Esophagus muscularis mucosa (tissue), 4 donors: Measurements from ENCODE around the gene CYB5R3. TPM values are rescaled to one million over a fixed set of nuclear protein-coding genes. Genes with fewer than 3 reads are reported as not detected.

Experiments
- DNase-seq: peaks from one replicate; pipeline ENCODE4 v3.0.0-alpha.2; 2017; ENCODE audit errors: extremely low spot score
- H3K27ac ChIP-seq, 4 donors: fragments of 200-600 bp; sonication (generic); replicated peaks in 1 of 4; 1 replicate in 3 of 4; 2 replicates in 1 of 4; pipeline ENCODE4 v1.5.1; 2016 to 2019; ENCODE audit warnings: mild to moderate bottlenecking in 1 of 4
- H3K27me3 ChIP-seq, 4 donors: fragments of 200-600 bp; sonication (generic); one replicate each; pipeline versions ENCODE4 v1.5.1 to v1.6.0; 2016 to 2019
- H3K36me3 ChIP-seq, 4 donors: fragments of 200-600 bp; sonication (generic); one replicate each; pipeline ENCODE4 v1.5.1; 2016 to 2019
- H3K4me1 ChIP-seq, 4 donors: fragments of 200-600 bp; sonication (generic); one replicate each; pipeline ENCODE4 v1.5.1; 2016 to 2019
- H3K4me3 ChIP-seq, 4 donors: fragments of 200-600 bp; sonication (generic); 1 replicate in 2 of 4; 2 replicates in 2 of 4; pipeline ENCODE4 v1.5.1; 2016 to 2019; ENCODE audit warnings: mild to moderate bottlenecking in 4 of 4, moderate library complexity in 1 of 4
- H3K9me3 ChIP-seq, 4 donors: fragments of 200-600 bp; sonication (generic); 1 replicate in 3 of 4; 2 replicates in 1 of 4; pipeline ENCODE4 v1.5.1; 2016 to 2019
- EP300 ChIP-seq: sonication (generic); formaldehyde crosslinking; IDR thresholded peaks from one replicate; pipeline ENCODE4 v1.6.1; 2017; ENCODE audit warnings: antibody characterized with exemption
- POLR2A ChIP-seq: fragments of 450-650 bp; IDR thresholded peaks from one replicate; pipeline ENCODE4 v1.6.1; 2017; ENCODE audit warnings: antibody characterized with exemption, moderate library complexity, mild to moderate bottlenecking, low read depth
- POLR2AphosphoS5 ChIP-seq, 2 donors: sonication (generic); formaldehyde crosslinking; IDR thresholded peaks; one replicate each; pipeline ENCODE4 v1.6.1; 2017; ENCODE audit warnings: antibody characterized with exemption in 2 of 2
- WGBS: methylation state at CpG from one replicate; pipeline ENCODE4 v1.1.5; 2018; 5-methylcytosine and 5-hydroxymethylcytosine counted together
- intact Hi-C: fragments of 100-400 bp; cut with DNase I; formaldehyde crosslinking; loops from one replicate; pipeline ENCODE4 v1.15.1; 2023
- total RNA-seq, 4 donors: library from RNA; depleted of rRNA; stranded (reverse); fragments of >200 nt; gene quantifications; one replicate each; pipeline versions ENCODE4 v1.1.0 to v1.2.1, GENCODE V29; 2016
- TF ChIP-seq, protein P1 (sequence below), 3 experiments: fragments of 200-600 bp in 2 of 3; fragments of 450-650 bp in 1 of 3; sonication (generic) in 2 of 3; IDR thresholded peaks; one replicate each; pipeline ENCODE4 v1.5.1; 2017 to 2019; ENCODE audit warnings: antibody characterized with exemption in 3 of 3, mild to moderate bottlenecking in 2 of 3, moderate library complexity in 1 of 3

CYB5R3 gene
- total RNA-seq, 4 donors from 2014 or later: 154 to 287 (median 221) TPM

DNA sequence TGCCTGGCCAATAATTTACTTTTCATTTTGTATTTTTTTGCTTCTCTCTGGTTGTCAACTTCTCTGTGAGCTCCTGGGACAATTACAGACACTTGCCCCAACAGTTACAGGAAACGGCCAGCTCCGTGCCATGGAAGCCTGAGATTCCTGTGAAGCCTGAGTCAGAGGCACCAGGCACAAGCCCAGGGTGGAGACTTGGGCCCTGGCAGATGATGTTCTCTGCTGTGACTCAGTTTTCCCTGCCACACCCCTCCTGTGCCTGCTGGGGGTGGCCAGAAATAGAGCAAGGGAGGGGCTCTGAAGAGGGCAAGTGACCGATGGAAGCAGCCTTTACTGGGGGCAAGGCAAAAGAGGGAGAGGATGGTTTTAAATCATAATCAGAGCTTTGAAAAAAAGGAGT lies 13.7 kb downstream of the CYB5R3 start:
- 19% methylated on average over 3 of the region's 3 CpGs for WGBS
- Histone ChIP-seq H3K36me3 (peaks cover 33 to 69% (median 65%) of the 10 kb centered on the region in 4 donors), H3K9me3 (no peaks in the 10 kb centered on the region)

DNA sequence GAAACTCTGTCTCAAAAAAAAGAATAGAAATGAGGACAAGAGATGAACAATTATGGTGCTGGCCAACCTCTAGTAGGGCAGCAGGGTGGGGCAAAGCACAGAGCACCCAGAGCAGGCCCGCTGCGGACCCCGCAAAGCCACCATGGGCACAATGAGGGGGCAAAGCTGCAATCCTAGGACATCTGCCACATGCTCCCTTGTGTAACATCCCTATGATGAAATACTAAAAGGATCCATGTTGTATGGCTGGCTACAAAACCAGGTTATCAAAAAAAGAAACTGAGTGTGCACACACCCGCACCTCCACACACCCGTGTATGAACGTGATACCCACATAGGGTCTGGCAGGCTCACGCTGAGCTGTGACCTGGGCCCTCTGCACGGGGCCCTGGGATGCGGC lies 16.2 kb downstream of the CYB5R3 start:
- peaks cover 57 to 94% (median 90%) of the 10 kb centered on the region in 4 donors for H3K36me3 ChIP-seq
- H3K4me3 ChIP-seq: no peak overlapping the region
- intact Hi-C loops: no loop called here
- H3K4me1 ChIP-seq: peaks cover 28 to 50% (median 41%) of the 10 kb centered on the region in 4 donors
- no peak for DNase-seq
- no peak for TF ChIP-seq POLR2A
- no peak for TF ChIP-seq EP300
- TF ChIP-seq POLR2AphosphoS5 (IDR thresholded peaks at IDR 0.05): no peak
- TF ChIP-seq, protein P1, sequence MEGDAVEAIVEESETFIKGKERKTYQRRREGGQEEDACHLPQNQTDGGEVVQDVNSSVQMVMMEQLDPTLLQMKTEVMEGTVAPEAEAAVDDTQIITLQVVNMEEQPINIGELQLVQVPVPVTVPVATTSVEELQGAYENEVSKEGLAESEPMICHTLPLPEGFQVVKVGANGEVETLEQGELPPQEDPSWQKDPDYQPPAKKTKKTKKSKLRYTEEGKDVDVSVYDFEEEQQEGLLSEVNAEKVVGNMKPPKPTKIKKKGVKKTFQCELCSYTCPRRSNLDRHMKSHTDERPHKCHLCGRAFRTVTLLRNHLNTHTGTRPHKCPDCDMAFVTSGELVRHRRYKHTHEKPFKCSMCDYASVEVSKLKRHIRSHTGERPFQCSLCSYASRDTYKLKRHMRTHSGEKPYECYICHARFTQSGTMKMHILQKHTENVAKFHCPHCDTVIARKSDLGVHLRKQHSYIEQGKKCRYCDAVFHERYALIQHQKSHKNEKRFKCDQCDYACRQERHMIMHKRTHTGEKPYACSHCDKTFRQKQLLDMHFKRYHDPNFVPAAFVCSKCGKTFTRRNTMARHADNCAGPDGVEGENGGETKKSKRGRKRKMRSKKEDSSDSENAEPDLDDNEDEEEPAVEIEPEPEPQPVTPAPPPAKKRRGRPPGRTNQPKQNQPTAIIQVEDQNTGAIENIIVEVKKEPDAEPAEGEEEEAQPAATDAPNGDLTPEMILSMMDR (IDR thresholded peaks at IDR 0.05): no peak
- H3K9me3 ChIP-seq: no peaks in the 10 kb centered on the region
- 90% methylated on average over 9 of the region's 9 CpGs for WGBS
- peak overlapping the region in 2 of 4 donors; percentile 14 to 86 for H3K27ac ChIP-seq
- no peaks in the 10 kb centered on the region for H3K27me3 ChIP-seq

More for the DNA sequence above, 13.7 kb downstream of the CYB5R3 start:
- H3K4me3 ChIP-seq: no peak overlapping the region
- no peak for DNase-seq
- TF ChIP-seq POLR2AphosphoS5 (IDR thresholded peaks at IDR 0.05) (peak; percentile 89 to 94), POLR2A (no peak), EP300 (peak; percentile 37)
- TF ChIP-seq, protein P1 (IDR thresholded peaks at IDR 0.05): no peak
- H3K27me3 ChIP-seq: no peaks in the 10 kb centered on the region
- H3K27ac ChIP-seq: peak overlapping the region; percentile 81 to 86 (median 86)
- intact Hi-C loops: no loop called here
- H3K4me1 ChIP-seq: peaks cover 39 to 63% (median 52%) of the 10 kb centered on the region in 4 donors

DNA sequence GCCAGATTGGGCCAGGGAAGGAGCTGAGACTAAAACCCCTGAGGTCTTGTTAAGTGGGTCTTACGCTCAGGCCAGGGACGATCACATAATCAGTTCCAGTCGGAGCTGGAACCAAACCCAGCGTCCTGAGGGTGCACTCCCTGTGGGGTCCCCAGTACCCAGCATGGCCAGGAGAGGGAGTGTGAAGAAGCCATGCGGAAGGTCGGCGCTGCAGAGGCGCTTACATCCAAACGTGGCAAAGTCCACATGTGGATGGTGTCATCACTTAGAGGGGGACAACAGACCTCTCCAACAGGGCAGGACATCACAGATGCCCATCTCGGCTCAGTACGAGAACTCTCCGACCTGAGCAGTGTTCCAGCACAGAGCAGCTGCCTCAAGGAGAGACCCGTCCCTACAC lies 17.1 kb downstream of the CYB5R3 start:
- no peaks in the 10 kb centered on the region for H3K9me3 ChIP-seq
- peaks cover 66 to 97% (median 93%) of the 10 kb centered on the region in 4 donors for H3K36me3 ChIP-seq
- intact Hi-C loops: no loop called here
- peaks cover 28 to 43% (median 36%) of the 10 kb centered on the region in 4 donors for H3K4me1 ChIP-seq
- H3K27me3 ChIP-seq: no peaks in the 10 kb centered on the region
- DNase-seq: no peak
- TF ChIP-seq, protein P1 (IDR thresholded peaks at IDR 0.05): peak in 1 of 3 experiments; percentile 37
- TF ChIP-seq POLR2A (no peak), EP300 (no peak)
- 75% methylated on average over 9 of the region's 13 CpGs for WGBS
- no peak overlapping the region for H3K4me3 ChIP-seq
- H3K27ac ChIP-seq: peak overlapping the region in 1 of 4 donors; percentile 14

DNA sequence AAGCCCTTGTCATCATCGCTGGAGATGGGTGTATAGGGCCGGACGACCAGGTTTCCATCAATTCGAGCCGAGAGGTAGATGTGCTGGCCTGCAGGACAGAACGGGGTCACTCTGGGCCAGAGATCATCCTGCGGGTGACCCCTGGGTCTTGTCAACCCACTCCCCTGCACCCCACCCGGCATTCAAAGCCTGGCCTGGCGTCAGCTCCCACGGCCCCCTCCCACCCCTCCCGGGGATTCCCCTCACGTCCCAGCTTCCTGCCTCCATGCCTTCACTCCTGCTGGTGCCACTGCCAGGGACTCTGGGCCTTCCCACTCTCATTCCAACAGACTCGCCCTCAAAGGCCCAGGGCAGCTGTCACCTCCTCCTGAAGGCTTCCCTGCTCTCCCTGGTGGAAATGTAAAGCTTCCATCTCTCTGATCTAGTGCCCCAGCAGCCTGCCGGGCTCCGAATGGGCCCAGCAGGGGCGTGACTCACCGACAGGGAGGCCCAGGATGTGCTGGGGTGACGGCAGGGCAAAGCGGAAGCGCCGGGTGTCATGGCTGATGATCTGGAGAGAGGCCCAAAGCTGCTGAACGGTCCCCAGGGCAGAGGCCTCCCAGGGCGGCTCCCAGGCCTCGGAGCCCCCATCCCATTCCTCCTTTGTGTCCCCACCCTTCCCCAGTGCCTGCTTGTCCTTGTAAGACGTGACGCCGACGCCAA lies 18.1 kb downstream of the CYB5R3 start:
- no peak overlapping the region for H3K27ac ChIP-seq
- intact Hi-C loops: no loop called here
- H3K36me3 ChIP-seq: peaks cover 76 to 100% (median 97%) of the 10 kb centered on the region in 4 donors
- DNase-seq: no peak
- H3K4me3 ChIP-seq: no peak overlapping the region
- WGBS: 92% methylated on average over 17 of the region's 28 CpGs
- H3K4me1 ChIP-seq: peaks cover 21 to 35% (median 28%) of the 10 kb centered on the region in 4 donors
- TF ChIP-seq, protein P1 (IDR thresholded peaks at IDR 0.05): no peak
- TF ChIP-seq POLR2AphosphoS5 (IDR thresholded peaks at IDR 0.05) (no peak), EP300 (no peak), POLR2A (no peak)
- no peaks in the 10 kb centered on the region for H3K27me3 ChIP-seq
- H3K9me3 ChIP-seq: no peaks in the 10 kb centered on the region
